Kidney (tissue), 14 donors: Measurements from ENCODE around the gene PADI3. TPM values are rescaled to one million over a fixed set of nuclear protein-coding genes. Genes with fewer than 3 reads are reported as not detected.
A peak's percentile ranks its signal among the peaks of the same experiment; 100 is the strongest.

Source experiments
- DNase-seq, 5 donors: peaks; one replicate each; pipeline ENCODE4 v3.0.0-alpha.2; 2013 to 2020
- FAIRE-seq: peaks from 2 replicates; lab custom pipeline; 2012; peaks lifted over from hg19 to GRCh38; lab: Jason Lieb, UNC
- H3K27ac ChIP-seq, 2 donors: one replicate each; pipeline ENCODE4 v1.7.0; 2013; ENCODE audit warnings: low read depth in 2 of 2, low read length in 2 of 2, inconsistent platforms in 1 of 2
- H3K27me3 ChIP-seq: one replicate; pipeline ENCODE4 v1.7.1; 2013; ENCODE audit warnings: low read length, inconsistent platforms; ENCODE audit not compliant: control insufficient read depth, insufficient read depth
- H3K36me3 ChIP-seq, 3 donors: one replicate each; pipeline versions ENCODE4 v1.7.0 to v1.7.1; 2013; ENCODE audit warnings: low read length in 3 of 3, control low read depth in 1 of 3, inconsistent platforms in 1 of 3; ENCODE audit not compliant: insufficient read depth in 3 of 3, control insufficient read depth in 2 of 3
- H3K4me1 ChIP-seq, 3 donors: one replicate each; pipeline versions ENCODE4 v1.7.0 to v1.7.1; 2013; ENCODE audit warnings: low read length in 3 of 3, inconsistent platforms in 1 of 3, low read depth in 1 of 3; ENCODE audit not compliant: control insufficient read depth in 2 of 3, insufficient read depth in 2 of 3
- H3K4me3 ChIP-seq, 3 donors: one replicate each; pipeline versions ENCODE4 v1.7.0 to v1.8.1; 2013; ENCODE audit warnings: low read length in 3 of 3, control low read depth in 1 of 3, inconsistent platforms in 1 of 3
- H3K9ac ChIP-seq, 3 donors: one replicate each; pipeline versions ENCODE4 v1.7.0 to v1.7.1; 2013; ENCODE audit warnings: low read length in 3 of 3, control low read depth in 1 of 3, inconsistent platforms in 1 of 3
- H3K9me3 ChIP-seq, 3 donors: one replicate each; pipeline versions ENCODE4 v1.7.0 to v1.7.1; 2013; ENCODE audit warnings: low read length in 3 of 3, control low read depth in 1 of 3, inconsistent platforms in 1 of 3; ENCODE audit not compliant: control insufficient read depth in 2 of 3, insufficient read depth in 1 of 3
- CTCF ChIP-seq: IDR thresholded peaks from 3 replicates; pipeline ENCODE4 v1.5.1; 2012; ENCODE audit warnings: mild to moderate bottlenecking, moderate library complexity, borderline replicate concordance; ENCODE audit not compliant: insufficient read depth; ENCODE audit errors: extremely low read depth
- intact Hi-C: fragments of 100-400 bp; cut with DNase I; formaldehyde crosslinking; loops from one replicate; pipeline ENCODE4 v1.11.1; 2022
- polyA plus RNA-seq: library from polyadenylated mRNA; stranded (reverse); fragments of 350-450 nt; fragmentation: Illumina TruSeq; extraction: RNeasy Lipid Tissue Mini Kit (QIAGEN cat#74804); gene quantifications from one replicate; pipeline ENCODE4 v1.2.3, GENCODE V29; 2014; ENCODE audit warnings: low read depth, low replicate concordance; ENCODE audit not compliant: insufficient read depth
- total RNA-seq: library from RNA; stranded (reverse); fragmentation: NEBNext Ultra II Directional; extraction: Animal tissue kit (Norgen Biotek cat#: 25700); gene quantifications from one replicate; pipeline ENCODE4 v1.2.1, GENCODE V29; 2021
- donor health status: control.
- donor health status: control.
- donor health status: control.
- donor health status: control.
- donor health status: control.
- donor health status: DM: yes; HTN: yes; CAD: no.
- donor health status: Normal renal cell carcinoma (clear cell type).

PADI3 gene
- total and polyA plus RNA-seq, 2 donors from 2014 or later: not detected

GRCh38 chr1:17228619-17229018, 20.3 kb upstream of the PADI3 start:
- DNase-seq (peak in 1 of 5 donors; percentile 58), FAIRE-seq (no peak)
- Histone ChIP-seq H3K9ac (no peak overlapping the region), H3K4me1 (no peaks in the 10 kb centered on the region), H3K36me3 (no peaks in the 10 kb centered on the region), H3K27ac (no peak overlapping the region), H3K27me3 (no peaks in the 10 kb centered on the region), H3K9me3 (no peaks in the 10 kb centered on the region), H3K4me3 (no peak overlapping the region)
- intact Hi-C loops: no loop called here
- TF ChIP-seq CTCF: no peak

GRCh38 chr1:17229379-17229778, 19.5 kb upstream of the PADI3 start:
- no peak for TF ChIP-seq CTCF
- no peaks in the 10 kb centered on the region for H3K9me3 ChIP-seq
- H3K9ac ChIP-seq: no peak overlapping the region
- no peaks in the 10 kb centered on the region for H3K27me3 ChIP-seq
- intact Hi-C loops: no loop called here
- no peak overlapping the region for H3K4me3 ChIP-seq
- H3K36me3 ChIP-seq: no peaks in the 10 kb centered on the region
- FAIRE-seq: no peak
- peak in 1 of 5 donors; percentile 78 for DNase-seq
- no peaks in the 10 kb centered on the region for H3K4me1 ChIP-seq
- H3K27ac ChIP-seq: no peak overlapping the region

- TF ChIP-seq CTCF: no peak
- Histone ChIP-seq H3K4me3 (no peak overlapping the region), H3K4me1 (no peaks in the 10 kb centered on the region), H3K9me3 (no peaks in the 10 kb centered on the region), H3K27ac (no peak overlapping the region), H3K27me3 (no peaks in the 10 kb centered on the region), H3K9ac (no peak overlapping the region), H3K36me3 (no peaks in the 10 kb centered on the region)
- intact Hi-C loops: no loop called here
- DNase-seq: no peak
- no peak for FAIRE-seq
Observed at GRCh38 chr1:17230106-17230505, 18.8 kb upstream of the PADI3 start.

- no peak overlapping the region for H3K4me3 ChIP-seq
- no peak for DNase-seq
- intact Hi-C loops: no loop called here
Observed at GRCh38 chr1:17230671-17231310, 18.1 kb upstream of the PADI3 start.

More at GRCh38 chr1:17230671-17231310, 18.1 kb upstream of the PADI3 start:
- H3K9ac ChIP-seq: no peak overlapping the region
- H3K27me3 ChIP-seq: no peaks in the 10 kb centered on the region
- no peaks in the 10 kb centered on the region for H3K4me1 ChIP-seq
- FAIRE-seq: no peak
- no peaks in the 10 kb centered on the region for H3K36me3 ChIP-seq
- no peaks in the 10 kb centered on the region for H3K9me3 ChIP-seq
- H3K27ac ChIP-seq: no peak overlapping the region
- TF ChIP-seq CTCF: no peak
